Measurements from ENCODE around the gene UVRAG. TPM values are rescaled to one million over a fixed set of nuclear protein-coding genes. Genes with fewer than 3 reads are reported as not detected.

The UVRAG gene
- total RNA-seq, 4 donors from 2014 or later, result 14.6 to 28.0 (median 20.7) TPM

DNA sequence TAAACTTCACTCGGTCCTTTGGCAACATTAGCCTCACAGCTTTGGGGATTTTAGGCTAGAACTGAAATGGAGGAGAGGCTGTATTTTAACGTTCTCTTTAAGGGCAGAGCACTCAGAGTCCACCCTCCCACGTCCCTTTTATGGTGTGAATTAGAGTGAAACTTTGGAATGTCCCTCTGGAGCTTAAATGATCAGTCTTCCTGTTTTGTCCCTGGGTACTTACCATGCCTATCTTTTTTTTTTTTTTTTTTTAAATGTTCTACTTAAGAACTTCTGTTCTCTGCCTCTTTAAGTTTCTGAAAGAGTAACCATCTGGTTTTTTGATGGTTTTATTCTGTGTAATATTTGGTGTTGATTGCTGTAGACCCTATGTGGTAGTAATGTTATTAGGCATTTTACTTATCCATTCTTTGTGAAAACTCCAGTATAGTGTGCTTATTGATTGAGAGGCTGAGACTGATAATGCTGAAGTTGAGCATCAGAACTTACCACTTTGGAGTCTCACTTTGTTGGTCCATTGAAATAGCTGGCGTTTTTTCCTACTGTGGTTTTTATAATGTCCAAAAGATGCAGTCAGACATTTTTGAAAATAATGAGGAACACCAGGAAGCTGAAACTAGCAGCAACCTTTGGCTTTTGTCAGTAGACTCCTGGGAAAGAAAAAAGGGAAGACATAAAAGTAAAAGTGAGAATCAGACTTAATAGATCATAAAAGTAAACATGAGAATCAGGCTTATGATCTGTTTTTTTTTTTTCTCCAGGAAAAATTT is 11.6 kb downstream of the UVRAG start:
- intact Hi-C loops (cut with DNase I; ENCODE audit: low total_unique reads), result no loop called here
- no peak overlapping the region for H3K4me3 ChIP-seq (ENCODE audit: low read depth, poor library complexity, severe bottlenecking)
- no peak for DNase-seq (ENCODE audit: low spot score in 2 of 2)

GRCh38 chr11:75827562-75827961 is 12.6 kb downstream of the UVRAG start:
- intact Hi-C loops (cut with DNase I; ENCODE audit: low total_unique reads), result no loop called here
- no peak overlapping the region for H3K4me3 ChIP-seq (ENCODE audit: low read depth, poor library complexity, severe bottlenecking)
- no peak for DNase-seq (ENCODE audit: low spot score in 2 of 2)
- no peak for TF ChIP-seq POLR2A (IDR thresholded peaks at IDR 0.05)
- TF ChIP-seq CTCF (IDR thresholded peaks at IDR 0.05), result no peak
- WGBS, 2 donors, result 63 to 77% methylated on average over 5 of the region's 5 CpGs

More for the DNA sequence above, 11.6 kb downstream of the UVRAG start:
- TF ChIP-seq POLR2A (IDR thresholded peaks at IDR 0.05) (no peak), CTCF (IDR thresholded peaks at IDR 0.05) (no peak)
- WGBS, 2 donors, result 29 to 37% methylated on average over 4 of the region's 4 CpGs

GRCh38 chr11:75831915-75832502 is 17.0 kb downstream of the UVRAG start:
- H3K4me3 ChIP-seq (ENCODE audit: low read depth, poor library complexity, severe bottlenecking), result no peak overlapping the region
- TF ChIP-seq CTCF (IDR thresholded peaks at IDR 0.05) (no peak), POLR2A (IDR thresholded peaks at IDR 0.05) (no peak)
- intact Hi-C loops (cut with DNase I; ENCODE audit: low total_unique reads), result no loop called here
- 91 to 94% methylated on average over 6 of the region's 6 CpGs for whole genome bisulfite sequencing, 2 donors
- no peak for DNase-seq (ENCODE audit: low spot score in 2 of 2)

GRCh38 chr11:75834728-75835127 is 19.7 kb downstream of the UVRAG start:
- TF ChIP-seq POLR2A (IDR thresholded peaks at IDR 0.05), result no peak
- TF ChIP-seq CTCF (IDR thresholded peaks at IDR 0.05), result no peak
- intact Hi-C loops (cut with DNase I; ENCODE audit: low total_unique reads), result no loop called here
- no peak overlapping the region for H3K4me3 ChIP-seq (ENCODE audit: low read depth, poor library complexity, severe bottlenecking)
- WGBS, 2 donors, result 88 to 90% methylated on average over 3 of the region's 3 CpGs
- no peak for DNase-seq (ENCODE audit: low spot score in 2 of 2)

- H3K4me3 ChIP-seq (ENCODE audit: low read depth, poor library complexity, severe bottlenecking), result no peak overlapping the region
- TF ChIP-seq CTCF (IDR thresholded peaks at IDR 0.05) (no peak), POLR2A (IDR thresholded peaks at IDR 0.05) (no peak)
- no peak for DNase-seq (ENCODE audit: low spot score in 2 of 2)
- intact Hi-C loops (cut with DNase I; ENCODE audit: low total_unique reads), result no loop called here
- 62 to 81% methylated on average over 3 of the region's 3 CpGs for WGBS, 2 donors
Measured at GRCh38 chr11:75836417-75836816, 21.4 kb downstream of the UVRAG start.

All from lower leg skin (tissue), 4 donors.